HEK293T (cell line): ENCODE results near the gene ZNF260.

Source experiments
- CTCF ChIA-PET: fragments of 350-600 bp; formaldehyde crosslinking; extraction: SDS; loops from one replicate; lab custom pipeline; 2021; ENCODE audit warnings: antibody characterized with exemption, inconsistent platforms; lab: Yijun Ruan, JAX
- POLR2A ChIA-PET: fragments of 350-600 bp; formaldehyde crosslinking; extraction: SDS; loops from one replicate; lab custom pipeline; 2020; ENCODE audit warnings: antibody characterized with exemption, inconsistent platforms; lab: Yijun Ruan, JAX
- DNase-seq: peaks from one replicate; pipeline ENCODE4 v3.0.0; 2012; ENCODE audit warnings: mixed read lengths; ENCODE audit errors: extremely low spot score
- ARNT ChIP-seq: fragments of 450-650 bp; IDR thresholded peaks from 2 replicates; pipeline ENCODE4 v1.6.1; 2017; ENCODE audit warnings: mild to moderate bottlenecking
- BHLHE40 ChIP-seq: fragments of 450-650 bp; IDR thresholded peaks from 2 replicates; pipeline ENCODE4 v1.6.1; 2016; ENCODE audit warnings: mild to moderate bottlenecking, moderate library complexity, borderline replicate concordance
- CTBP1 ChIP-seq: fragments of 450-650 bp; IDR thresholded peaks from 2 replicates; pipeline ENCODE4 v1.6.1; 2016; ENCODE audit warnings: borderline replicate concordance
- ELF4 ChIP-seq: fragments of 450-650 bp; IDR thresholded peaks from 2 replicates; pipeline ENCODE4 v1.6.1; 2017; ENCODE audit warnings: antibody characterized with exemption
- FOXA1 ChIP-seq: fragments of 450-650 bp; IDR thresholded peaks from 2 replicates; pipeline ENCODE4 v1.6.1; 2016; ENCODE audit warnings: mild to moderate bottlenecking
- FOXK2 ChIP-seq: fragments of 450-650 bp; IDR thresholded peaks from 2 replicates; pipeline ENCODE4 v1.6.1; 2016; ENCODE audit warnings: mild to moderate bottlenecking
- FOXM1 ChIP-seq: fragments of 450-650 bp; IDR thresholded peaks from 2 replicates; pipeline ENCODE4 v1.6.1; 2017; ENCODE audit warnings: mild to moderate bottlenecking, borderline replicate concordance
- HDGF ChIP-seq: fragments of 450-650 bp; IDR thresholded peaks from 2 replicates; pipeline ENCODE4 v1.6.1; 2017; ENCODE audit warnings: antibody characterized with exemption, borderline replicate concordance
- L3MBTL2 ChIP-seq: fragments of 450-650 bp; conservative IDR thresholded peaks from 2 replicates; pipeline ENCODE4 v1.6.1; 2016; ENCODE audit warnings: mild to moderate bottlenecking
- LEF1 ChIP-seq: fragments of 450-650 bp; IDR thresholded peaks from 2 replicates; pipeline ENCODE4 v1.6.1; 2017; ENCODE audit warnings: mild to moderate bottlenecking, borderline replicate concordance
- NFRKB ChIP-seq: fragments of 450-650 bp; IDR thresholded peaks from 2 replicates; pipeline ENCODE4 v1.6.1; 2016; ENCODE audit warnings: mild to moderate bottlenecking, moderate library complexity
- SP1 ChIP-seq: fragments of 450-650 bp; IDR thresholded peaks from 2 replicates; pipeline ENCODE4 v1.6.1; 2017
- SUZ12 ChIP-seq: fragments of 450-650 bp; IDR thresholded peaks from 2 replicates; pipeline ENCODE4 v1.6.1; 2016; ENCODE audit warnings: mild to moderate bottlenecking
- TARDBP ChIP-seq: fragments of 450-650 bp; IDR thresholded peaks from 2 replicates; pipeline ENCODE4 v1.6.1; 2016
- ZNF384 ChIP-seq: fragments of 450-650 bp; IDR thresholded peaks from 2 replicates; pipeline ENCODE4 v1.6.1; 2016
- TF ChIP-seq, protein P1 (sequence below): fragments of 450-650 bp; IDR thresholded peaks from 2 replicates; pipeline ENCODE4 v1.6.1; 2016

Gene ZNF260

DNA sequence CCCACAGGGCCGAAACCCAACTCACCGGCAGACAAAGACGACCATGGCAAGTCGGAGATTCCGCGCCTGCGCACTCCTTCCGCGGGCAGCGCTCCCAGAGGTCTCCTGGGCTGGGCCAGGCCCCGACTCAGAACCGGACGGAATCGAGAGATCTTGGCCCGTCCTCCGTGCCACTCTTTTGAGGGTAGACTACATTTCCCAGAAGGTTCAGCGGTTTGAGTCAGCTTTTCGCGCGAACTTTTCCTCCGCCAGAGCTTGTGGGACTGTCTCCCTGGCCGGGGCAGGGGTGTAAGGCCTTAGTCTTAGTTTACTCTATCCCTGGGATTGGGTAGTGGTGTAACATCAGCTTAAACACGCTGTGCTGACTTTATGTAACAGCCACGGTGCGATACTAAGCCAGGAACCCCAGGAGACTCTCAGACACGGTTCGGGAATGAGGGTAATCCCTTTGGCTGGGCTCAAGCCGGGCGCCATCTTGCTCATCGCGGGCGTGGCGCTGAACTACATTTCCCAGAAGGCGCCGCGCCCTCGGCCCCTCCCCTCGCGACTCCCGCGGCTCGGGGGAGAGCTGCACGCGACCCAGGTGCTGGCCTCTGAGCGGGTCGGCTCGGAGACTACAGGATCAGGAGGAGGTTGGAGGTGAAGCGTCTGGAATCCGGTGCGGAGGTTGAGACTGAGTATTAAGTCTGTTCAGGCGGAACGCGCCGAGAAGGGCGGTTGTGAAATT is at the start of gene ZNF260:
Gene ZNF260 (minus strand): TSS at position 78 of the 727 bp plus-strand sequence. CDS start 13,033 bp downstream, outside the sequence.
- POLR2A ChIA-PET, result interaction anchor here (0.6 to 2.4 kb wide), 13 partner anchors 10 to 689 kb away, joined by 3 to 22 read pairs (median 4); partner anchors contain the start of genes ZFP14, ZNF345, ZNF382 and ZNF383
- TF ChIP-seq, protein P1, sequence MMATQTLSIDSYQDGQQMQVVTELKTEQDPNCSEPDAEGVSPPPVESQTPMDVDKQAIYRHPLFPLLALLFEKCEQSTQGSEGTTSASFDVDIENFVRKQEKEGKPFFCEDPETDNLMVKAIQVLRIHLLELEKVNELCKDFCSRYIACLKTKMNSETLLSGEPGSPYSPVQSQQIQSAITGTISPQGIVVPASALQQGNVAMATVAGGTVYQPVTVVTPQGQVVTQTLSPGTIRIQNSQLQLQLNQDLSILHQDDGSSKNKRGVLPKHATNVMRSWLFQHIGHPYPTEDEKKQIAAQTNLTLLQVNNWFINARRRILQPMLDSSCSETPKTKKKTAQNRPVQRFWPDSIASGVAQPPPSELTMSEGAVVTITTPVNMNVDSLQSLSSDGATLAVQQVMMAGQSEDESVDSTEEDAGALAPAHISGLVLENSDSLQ, result no peak
- TF ChIP-seq ZNF384, result no peak
- no peak for TF ChIP-seq FOXA1
- no peak for TF ChIP-seq HDGF
- TF ChIP-seq CTBP1, result no peak
- TF ChIP-seq LEF1, result no peak
- TF ChIP-seq NFRKB, result 0 out of 2 replicates have a peak, but pooled peaks have one; percentile 53
- no peak for TF ChIP-seq FOXK2
- TF ChIP-seq SP1, result no peak
- no peak for TF ChIP-seq TARDBP
- TF ChIP-seq BHLHE40, result no peak
- no peak for TF ChIP-seq ARNT
- TF ChIP-seq SUZ12, result no peak
- TF ChIP-seq L3MBTL2, result peak; percentile 85
- TF ChIP-seq FOXM1, result no peak
- peak; percentile 42 for TF ChIP-seq ELF4
- CTCF ChIA-PET, result interaction anchor here (0.5 kb wide), 1 partner anchor 23 kb away, joined by 3 read pairs; no protein-coding TSS in a partner anchor
- peak; percentile 88 for DNase-seq

DNA sequence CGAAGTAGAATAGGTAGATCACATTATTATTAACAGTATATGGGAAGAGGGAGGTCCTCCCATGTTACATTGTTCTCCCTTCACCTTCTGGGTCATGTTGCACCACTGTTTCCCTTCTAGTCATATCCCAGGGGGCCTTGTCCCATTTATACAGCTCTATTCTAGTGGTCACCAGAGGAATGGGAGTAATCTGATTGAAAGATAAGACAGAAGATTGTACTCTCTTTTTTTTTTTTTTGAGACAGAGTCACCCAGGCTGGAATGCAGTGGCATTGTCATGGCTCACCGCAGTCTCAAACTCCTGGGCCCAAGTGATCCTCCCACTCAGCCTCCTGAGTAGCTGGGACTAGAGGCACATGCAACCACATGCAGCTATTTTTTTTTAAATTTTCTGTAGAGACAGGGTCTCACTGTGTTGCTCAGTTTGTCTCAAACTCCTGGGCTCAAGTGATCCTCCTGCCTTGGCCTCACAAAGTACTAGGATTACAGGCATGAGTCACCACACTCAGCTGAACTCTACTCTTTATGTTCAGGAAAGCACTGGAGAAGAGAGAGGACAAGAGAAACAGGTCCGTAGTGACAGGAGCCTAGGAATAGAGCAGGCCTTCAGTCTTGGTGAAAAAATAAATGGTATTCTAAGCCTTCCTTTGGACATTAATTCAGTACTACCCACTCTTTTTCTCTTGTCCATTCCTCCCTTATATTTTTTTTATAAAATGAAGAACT is 49.4 kb upstream of the ZNF260 start:
- no peak for TF ChIP-seq HDGF
- TF ChIP-seq LEF1, result no peak
- TF ChIP-seq, protein P1, result no peak
- TF ChIP-seq FOXA1, result no peak
- TF ChIP-seq BHLHE40, result no peak
- no peak for TF ChIP-seq ELF4
- no peak for TF ChIP-seq CTBP1
- no peak for TF ChIP-seq TARDBP
- TF ChIP-seq L3MBTL2, result no peak
- no peak for TF ChIP-seq NFRKB
- ChIA-PET POLR2A (no interaction called here), CTCF (no interaction called here)

DNA sequence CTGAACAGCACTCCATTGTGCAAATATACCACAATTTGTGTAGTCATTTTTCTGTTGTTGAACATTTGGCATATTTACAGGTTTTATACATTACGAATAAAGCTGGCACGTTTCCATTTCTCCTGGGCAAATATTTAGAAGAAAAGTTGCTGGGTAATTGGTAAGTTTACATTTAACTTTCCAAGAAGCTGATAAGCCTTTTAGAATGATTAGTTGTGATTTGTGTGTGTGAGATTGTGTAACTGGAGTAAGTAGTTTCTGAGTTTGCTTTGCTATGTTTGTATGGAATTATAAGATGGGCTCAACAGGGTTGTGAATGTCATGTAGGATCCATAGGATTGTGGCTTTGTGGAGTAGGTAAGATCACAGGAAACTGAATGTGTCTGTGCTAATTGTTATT is 46.7 kb upstream of the ZNF260 start:
- DNase-seq, result no peak
- ChIA-PET POLR2A (no interaction called here), CTCF (no interaction called here)
- TF ChIP-seq TARDBP, result no peak
- no peak for TF ChIP-seq CTBP1
- no peak for TF ChIP-seq LEF1
- no peak for TF ChIP-seq ARNT

More for the DNA sequence above, 49.4 kb upstream of the ZNF260 start:
- no peak for DNase-seq

DNA sequence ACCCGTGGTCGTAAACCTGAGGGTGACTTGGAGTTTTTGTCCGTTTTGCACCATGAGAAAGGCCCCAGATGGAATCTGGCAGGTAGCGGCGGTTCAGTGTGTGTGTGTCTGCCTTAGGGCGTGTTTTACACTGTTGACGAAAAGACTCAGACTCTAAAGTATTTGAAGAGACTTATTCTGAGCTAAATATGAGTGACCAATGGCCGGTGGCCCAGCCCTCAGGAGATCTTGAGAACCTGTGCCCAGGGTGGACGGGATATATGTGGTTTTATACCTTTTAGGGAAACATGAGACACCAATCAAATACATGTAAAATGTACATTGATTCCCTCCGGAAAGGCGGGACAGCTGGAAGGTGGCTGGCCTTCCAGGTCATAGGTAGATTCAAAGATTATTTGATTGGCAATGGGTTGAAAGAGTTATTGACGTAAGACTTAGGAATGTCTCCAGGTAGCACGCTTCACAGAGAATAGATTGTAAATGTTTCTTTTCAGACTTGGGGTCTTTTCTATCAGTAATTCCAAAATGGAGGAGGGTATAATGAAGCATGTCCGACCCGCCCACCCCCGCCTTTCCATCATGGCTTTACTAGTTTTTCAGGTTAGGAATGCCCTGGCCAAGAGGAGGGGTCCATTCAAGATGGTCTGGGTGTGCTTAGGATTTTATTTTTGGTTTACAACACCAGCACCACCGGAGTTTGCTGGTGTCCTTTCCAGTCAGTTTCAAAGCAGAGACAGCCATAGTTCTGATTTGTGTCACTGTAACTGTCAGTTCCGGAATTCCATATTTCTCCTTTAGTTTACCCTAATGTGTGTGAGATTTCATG is 46.0 kb upstream of the ZNF260 start:
- POLR2A ChIA-PET, result interaction anchor here (1.4 to 1.8 kb wide), 5 partner anchors 23 to 93 kb away, joined by 3 to 22 read pairs (median 9); partner anchors contain the start of genes ZNF260, ZNF382, ZNF461 and ZNF566
- CTCF ChIA-PET, result no interaction called here
- no peak for DNase-seq

More for the DNA sequence above, 46.0 kb upstream of the ZNF260 start:
- TF ChIP-seq ELF4 (no peak), BHLHE40 (no peak), NFRKB (no peak), SUZ12 (no peak), HDGF (no peak), ZNF384 (no peak), L3MBTL2 (no peak), SP1 (no peak), FOXK2 (no peak), FOXM1 (no peak), LEF1 (no peak), ARNT (no peak), TARDBP (no peak)
- TF ChIP-seq, protein P1, result no peak
